Liver (tissue), 9 donors: Measurements from ENCODE around the gene ZNF160. TPM values are rescaled to one million over a fixed set of nuclear protein-coding genes. Genes with fewer than 3 reads are reported as not detected.
A peak's percentile ranks its signal among the peaks of the same experiment; 100 is the strongest.
"Not testable (repeated sequence)": the region's sequence is repeated elsewhere in the genome, so short reads cannot be mapped to it uniquely, and the experiment has no call there.

Source experiments
- DNase-seq: peaks from one replicate; pipeline ENCODE4 v3.0.0-alpha.2; 2017; ENCODE audit warnings: low spot score
- H3K27ac ChIP-seq, 2 donors: one replicate each; pipeline ENCODE4 v1.7.0; 2013; ENCODE audit warnings: inconsistent platforms in 2 of 2, low read length in 2 of 2, control low read depth in 1 of 2, low read depth in 1 of 2, mild to moderate bottlenecking in 1 of 2
- H3K27me3 ChIP-seq, 4 donors: one replicate each; pipeline versions ENCODE4 v1.6.1 to v1.7.0; 2013; ENCODE audit warnings: low read length in 3 of 4, inconsistent platforms in 1 of 4, mild to moderate bottlenecking in 1 of 4, moderate library complexity in 1 of 4; ENCODE audit not compliant: control insufficient read depth in 4 of 4, insufficient read depth in 4 of 4
- H3K36me3 ChIP-seq, 4 donors: one replicate each; pipeline versions ENCODE4 v1.6.1 to v1.7.0; 2013; ENCODE audit warnings: low read length in 3 of 4, mild to moderate bottlenecking in 3 of 4, low read depth in 1 of 4, moderate library complexity in 1 of 4; ENCODE audit not compliant: control insufficient read depth in 4 of 4, insufficient read depth in 3 of 4
- H3K4me1 ChIP-seq, 4 donors: one replicate each; pipeline versions ENCODE4 v1.6.1 to v1.7.0; 2013; ENCODE audit warnings: low read length in 3 of 4, mild to moderate bottlenecking in 3 of 4, moderate library complexity in 1 of 4; ENCODE audit not compliant: control insufficient read depth in 4 of 4, insufficient read depth in 4 of 4
- H3K4me3 ChIP-seq, 3 donors: one replicate each; pipeline versions ENCODE4 v1.6.1 to v1.7.0; 2013; ENCODE audit warnings: low read length in 3 of 3, control low read depth in 1 of 3, low read depth in 1 of 3, mild to moderate bottlenecking in 1 of 3
- H3K9ac ChIP-seq, 2 donors: one replicate each; pipeline ENCODE4 v1.7.0; 2013; ENCODE audit warnings: low read length in 2 of 2, mild to moderate bottlenecking in 2 of 2, moderate library complexity in 2 of 2, control low read depth in 1 of 2, low read depth in 1 of 2
- H3K9me3 ChIP-seq, 4 donors: one replicate each; pipeline versions ENCODE4 v1.6.1 to v1.7.0; 2013; ENCODE audit warnings: low read length in 3 of 4; ENCODE audit not compliant: control insufficient read depth in 4 of 4
- FOXA1 ChIP-seq: IDR thresholded peaks from 2 replicates; pipeline ENCODE4 v1.6.1; 2016; ENCODE audit warnings: antibody characterized with exemption
- FOXA2 ChIP-seq: IDR thresholded peaks from 2 replicates; pipeline ENCODE4 v1.6.1; 2016; ENCODE audit warnings: antibody characterized with exemption
- HNF4A ChIP-seq, 2 donors: conservative IDR thresholded peaks; 2 replicates each; pipeline ENCODE4 v1.6.1; 2016; ENCODE audit warnings: antibody characterized with exemption in 2 of 2, mild to moderate bottlenecking in 2 of 2
- HNF4G ChIP-seq: IDR thresholded peaks from 2 replicates; pipeline ENCODE4 v1.6.1; 2016; ENCODE audit warnings: antibody characterized with exemption
- MAX ChIP-seq: IDR thresholded peaks from 2 replicates; pipeline ENCODE4 v1.6.1; 2016; ENCODE audit warnings: antibody characterized with exemption
- RAD21 ChIP-seq, 2 donors: IDR thresholded peaks; 2 replicates each; pipeline ENCODE4 v1.6.1; 2016; ENCODE audit warnings: antibody characterized with exemption in 2 of 2, mild to moderate bottlenecking in 2 of 2
- RXRA ChIP-seq, 2 donors: IDR thresholded peaks; 2 replicates each; pipeline ENCODE4 v1.6.1; 2017 to 2018; ENCODE audit warnings: antibody characterized with exemption in 2 of 2, mild to moderate bottlenecking in 1 of 2
- SP1 ChIP-seq: IDR thresholded peaks from 2 replicates; pipeline ENCODE4 v1.6.1; 2018; ENCODE audit warnings: antibody characterized with exemption, mild to moderate bottlenecking
- YY1 ChIP-seq: IDR thresholded peaks from 2 replicates; pipeline ENCODE4 v1.6.1; 2016; ENCODE audit warnings: antibody characterized with exemption, mild to moderate bottlenecking
- WGBS: extraction: QIAGEN DNeasy Blood & Tissue Kit; methylation state at CpG from one replicate; pipeline ENCODE4 v1.1.7; 2013; 5-methylcytosine and 5-hydroxymethylcytosine counted together
- polyA plus RNA-seq, 2 donors: library from polyadenylated mRNA; stranded (reverse) in 1 of 2; unstranded in 1 of 2; fragments of 200-250 nt in 1 of 2; fragments of >200 nt in 1 of 2; fragmentation: Nextera tagmentation in 1 of 2; extraction: Ambion mirVana in 1 of 2; gene quantifications; one replicate each; pipeline versions ENCODE4 v1.2.1 to v1.2.3, GENCODE V29; 2013 to 2015
- total RNA-seq, 2 donors: library from RNA; depleted of rRNA; stranded (reverse); fragments of >200 nt; gene quantifications; one replicate each; pipeline ENCODE4 v1.2.3, GENCODE V29; 2014
- TF ChIP-seq, protein P1 (sequence below): fragments of 150-350 bp; IDR thresholded peaks from 2 replicates; pipeline ENCODE4 v1.5.1; 2017; ENCODE audit warnings: improper control_type of control experiment, low read depth, low read length; ENCODE audit not compliant: missing input control
- donor health status: healthy.
- donor health status: healthy.
- donor health status: healthy.
- donor health status: healthy.
- donor health status: healthy.

Gene ZNF160
- total and polyA plus RNA-seq, 4 donors, result 6.3 to 30.1 (median 8.0) TPM

- Histone ChIP-seq H3K9me3 (peaks cover 0 to 1% (median 0%) of the 10 kb centered on the region in 4 donors), H3K36me3 (peaks cover 0 to 5% (median 1%) of the 10 kb centered on the region in 4 donors), H3K4me3 (peak overlapping the region; percentile 7 to 82 (median 77)), H3K27ac (peak overlapping the region; percentile 85 to 90), H3K4me1 (peaks cover 2 to 10% (median 5%) of the 10 kb centered on the region in 4 donors), H3K27me3 (no peaks in the 10 kb centered on the region), H3K9ac (peak overlapping the region; percentile 12 to 41)
- 47% methylated on average over 10 of the region's 10 CpGs for WGBS
- no peak for TF ChIP-seq HNF4A (conservative IDR thresholded peaks at IDR 0.05)
- TF ChIP-seq YY1, result no peak
- no peak for TF ChIP-seq MAX
- TF ChIP-seq FOXA1, result no peak
- no peak for TF ChIP-seq RAD21 (IDR thresholded peaks at IDR 0.05)
- DNase-seq, result no peak
Observed at GRCh38 chr19:53102206-53102755, 941 bp downstream of the ZNF160 start.

GRCh38 chr19:53101518-53101917, 1.7 kb downstream of the ZNF160 start:
- DNase-seq, result no peak
- peaks cover 0 to 1% (median 0%) of the 10 kb centered on the region in 4 donors for H3K9me3 ChIP-seq
- H3K4me1 ChIP-seq, result peaks cover 2 to 10% (median 5%) of the 10 kb centered on the region in 4 donors
- no peak overlapping the region for H3K9ac ChIP-seq
- WGBS, result 35% methylated on average over 1 of the region's 1 CpG
- H3K36me3 ChIP-seq, result peaks cover 0 to 5% (median 1%) of the 10 kb centered on the region in 4 donors
- H3K27ac ChIP-seq, result no peak overlapping the region
- no peak overlapping the region for H3K4me3 ChIP-seq
- H3K27me3 ChIP-seq, result no peaks in the 10 kb centered on the region
- TF ChIP-seq HNF4G (no peak), FOXA1 (no peak), RXRA (IDR thresholded peaks at IDR 0.05) (no peak), MAX (no peak), SP1 (no peak), FOXA2 (no peak), HNF4A (conservative IDR thresholded peaks at IDR 0.05) (no peak)
- TF ChIP-seq, protein P1, sequence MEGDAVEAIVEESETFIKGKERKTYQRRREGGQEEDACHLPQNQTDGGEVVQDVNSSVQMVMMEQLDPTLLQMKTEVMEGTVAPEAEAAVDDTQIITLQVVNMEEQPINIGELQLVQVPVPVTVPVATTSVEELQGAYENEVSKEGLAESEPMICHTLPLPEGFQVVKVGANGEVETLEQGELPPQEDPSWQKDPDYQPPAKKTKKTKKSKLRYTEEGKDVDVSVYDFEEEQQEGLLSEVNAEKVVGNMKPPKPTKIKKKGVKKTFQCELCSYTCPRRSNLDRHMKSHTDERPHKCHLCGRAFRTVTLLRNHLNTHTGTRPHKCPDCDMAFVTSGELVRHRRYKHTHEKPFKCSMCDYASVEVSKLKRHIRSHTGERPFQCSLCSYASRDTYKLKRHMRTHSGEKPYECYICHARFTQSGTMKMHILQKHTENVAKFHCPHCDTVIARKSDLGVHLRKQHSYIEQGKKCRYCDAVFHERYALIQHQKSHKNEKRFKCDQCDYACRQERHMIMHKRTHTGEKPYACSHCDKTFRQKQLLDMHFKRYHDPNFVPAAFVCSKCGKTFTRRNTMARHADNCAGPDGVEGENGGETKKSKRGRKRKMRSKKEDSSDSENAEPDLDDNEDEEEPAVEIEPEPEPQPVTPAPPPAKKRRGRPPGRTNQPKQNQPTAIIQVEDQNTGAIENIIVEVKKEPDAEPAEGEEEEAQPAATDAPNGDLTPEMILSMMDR, result no peak

GRCh38 chr19:53098570-53098969, 4.7 kb downstream of the ZNF160 start:
- peaks cover 2 to 10% (median 4%) of the 10 kb centered on the region in 4 donors for H3K4me1 ChIP-seq
- 95% methylated on average over 14 of the region's 14 CpGs for WGBS
- not testable (repeated sequence) for H3K36me3 ChIP-seq, H3K27me3 ChIP-seq, H3K9me3 ChIP-seq, H3K9ac ChIP-seq, DNase-seq, H3K27ac ChIP-seq, H3K4me3 ChIP-seq

- not testable (repeated sequence) for DNase-seq, H3K27me3 ChIP-seq, H3K36me3 ChIP-seq, H3K4me1 ChIP-seq, H3K9me3 ChIP-seq, H3K4me3 ChIP-seq, H3K27ac ChIP-seq, H3K9ac ChIP-seq
- WGBS, result 74% methylated on average over 4 of the region's 10 CpGs
Observed at GRCh38 chr19:53096982-53097690, 6.1 kb downstream of the ZNF160 start.

DNA sequence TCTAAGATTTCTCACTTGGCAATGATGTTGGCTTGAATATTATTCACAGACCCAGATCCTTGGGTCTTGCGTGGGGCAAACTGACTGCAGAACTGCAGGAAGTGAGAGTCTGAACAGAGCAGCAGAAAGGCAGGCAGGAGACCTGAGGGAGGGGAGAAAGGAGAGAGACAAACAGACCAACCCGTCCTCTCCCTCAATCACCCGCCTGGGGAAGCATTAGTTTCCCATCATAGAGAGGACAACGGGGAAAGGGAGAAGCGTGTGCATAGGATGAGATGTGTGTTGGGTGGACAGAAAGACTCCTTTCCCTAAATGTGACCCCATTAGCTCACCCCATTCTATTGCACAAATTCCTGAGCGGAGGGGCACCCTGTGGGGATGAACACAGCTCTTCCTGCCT, 6.6 kb downstream of the ZNF160 start:
- H3K27ac ChIP-seq, H3K27me3 ChIP-seq, H3K4me3 ChIP-seq, H3K4me1 ChIP-seq, H3K9me3 ChIP-seq, H3K36me3 ChIP-seq, DNase-seq, H3K9ac ChIP-seq: not testable (repeated sequence)
- 36% methylated on average over 4 of the region's 6 CpGs for WGBS
